Thoracic aorta (tissue), 2 donors: ENCODE data around the gene FXYD3. TPM values are rescaled to one million over a fixed set of nuclear protein-coding genes. Genes with fewer than 3 reads are reported as not detected.

Experiments used
- ATAC-seq: fragments of 150-250 bp; one replicate; pipeline ENCODE4 v1.8.0; 2017; ENCODE audit warnings: low read depth; ENCODE audit not compliant: insufficient number of reproducible peaks, low FRiP score
- DNase-seq: peaks from one replicate; pipeline ENCODE4 v3.0.0-alpha.2; 2020; ENCODE audit warnings: low spot score
- H3K27ac ChIP-seq, 2 donors: fragments of 200-600 bp; sonication (generic); 1 replicate in 1 of 2; 2 replicates in 1 of 2; pipeline ENCODE4 v1.5.1; 2016; ENCODE audit warnings: mild to moderate bottlenecking in 2 of 2, moderate library complexity in 2 of 2
- H3K27me3 ChIP-seq: fragments of 200-600 bp; sonication (generic); replicated peaks from 2 replicates; pipeline ENCODE4 v1.6.0; 2016; ENCODE audit warnings: mild to moderate bottlenecking; ENCODE audit not compliant: insufficient read depth
- H3K36me3 ChIP-seq: fragments of 200-600 bp; sonication (generic); one replicate; pipeline ENCODE4 v1.5.1; 2016
- H3K4me1 ChIP-seq, 2 donors: fragments of 200-600 bp; sonication (generic); 1 replicate in 1 of 2; 2 replicates in 1 of 2; pipeline versions ENCODE4 v1.5.1 to v1.6.0; 2016; ENCODE audit warnings: low read depth in 2 of 2, mild to moderate bottlenecking in 1 of 2; ENCODE audit not compliant: control insufficient read depth in 1 of 2
- H3K4me3 ChIP-seq: fragments of 200-600 bp; sonication (generic); 2 replicates; pipeline ENCODE4 v1.5.1; 2016; ENCODE audit warnings: mild to moderate bottlenecking
- H3K9me3 ChIP-seq: fragments of 200-600 bp; sonication (generic); 2 replicates; pipeline ENCODE4 v1.5.1; 2016
- total RNA-seq, 2 donors: library from RNA; depleted of rRNA; stranded (reverse); fragments of >200 nt; gene quantifications; one replicate each; pipeline versions ENCODE4 v1.1.0 to v1.2.3, GENCODE V29; 2016
- TF ChIP-seq, protein P1 (sequence below): fragments of 200-600 bp; sonication (generic); IDR thresholded peaks from one replicate; pipeline ENCODE4 v1.5.1; 2019; ENCODE audit warnings: antibody characterized with exemption

FXYD3 gene
- total RNA-seq, 2 donors from 2014 or later, result 0.68 to 6.4 TPM

- Histone ChIP-seq H3K4me3 (no peak overlapping the region), H3K4me1 (peaks cover 0 to 10% of the 10 kb centered on the region in 2 donors), H3K27ac (no peak overlapping the region), H3K36me3 (peaks cover 11% of the 10 kb centered on the region), H3K9me3 (peaks cover 5% of the 10 kb centered on the region), H3K27me3 (no peaks in the 10 kb centered on the region)
- ATAC-seq (no peak), DNase-seq (no peak)
- TF ChIP-seq, protein P1, sequence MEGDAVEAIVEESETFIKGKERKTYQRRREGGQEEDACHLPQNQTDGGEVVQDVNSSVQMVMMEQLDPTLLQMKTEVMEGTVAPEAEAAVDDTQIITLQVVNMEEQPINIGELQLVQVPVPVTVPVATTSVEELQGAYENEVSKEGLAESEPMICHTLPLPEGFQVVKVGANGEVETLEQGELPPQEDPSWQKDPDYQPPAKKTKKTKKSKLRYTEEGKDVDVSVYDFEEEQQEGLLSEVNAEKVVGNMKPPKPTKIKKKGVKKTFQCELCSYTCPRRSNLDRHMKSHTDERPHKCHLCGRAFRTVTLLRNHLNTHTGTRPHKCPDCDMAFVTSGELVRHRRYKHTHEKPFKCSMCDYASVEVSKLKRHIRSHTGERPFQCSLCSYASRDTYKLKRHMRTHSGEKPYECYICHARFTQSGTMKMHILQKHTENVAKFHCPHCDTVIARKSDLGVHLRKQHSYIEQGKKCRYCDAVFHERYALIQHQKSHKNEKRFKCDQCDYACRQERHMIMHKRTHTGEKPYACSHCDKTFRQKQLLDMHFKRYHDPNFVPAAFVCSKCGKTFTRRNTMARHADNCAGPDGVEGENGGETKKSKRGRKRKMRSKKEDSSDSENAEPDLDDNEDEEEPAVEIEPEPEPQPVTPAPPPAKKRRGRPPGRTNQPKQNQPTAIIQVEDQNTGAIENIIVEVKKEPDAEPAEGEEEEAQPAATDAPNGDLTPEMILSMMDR, result no peak
These were observed 44.0 kb downstream of the FXYD3 start for GRCh38 chr19:35159606-35160005.

DNA sequence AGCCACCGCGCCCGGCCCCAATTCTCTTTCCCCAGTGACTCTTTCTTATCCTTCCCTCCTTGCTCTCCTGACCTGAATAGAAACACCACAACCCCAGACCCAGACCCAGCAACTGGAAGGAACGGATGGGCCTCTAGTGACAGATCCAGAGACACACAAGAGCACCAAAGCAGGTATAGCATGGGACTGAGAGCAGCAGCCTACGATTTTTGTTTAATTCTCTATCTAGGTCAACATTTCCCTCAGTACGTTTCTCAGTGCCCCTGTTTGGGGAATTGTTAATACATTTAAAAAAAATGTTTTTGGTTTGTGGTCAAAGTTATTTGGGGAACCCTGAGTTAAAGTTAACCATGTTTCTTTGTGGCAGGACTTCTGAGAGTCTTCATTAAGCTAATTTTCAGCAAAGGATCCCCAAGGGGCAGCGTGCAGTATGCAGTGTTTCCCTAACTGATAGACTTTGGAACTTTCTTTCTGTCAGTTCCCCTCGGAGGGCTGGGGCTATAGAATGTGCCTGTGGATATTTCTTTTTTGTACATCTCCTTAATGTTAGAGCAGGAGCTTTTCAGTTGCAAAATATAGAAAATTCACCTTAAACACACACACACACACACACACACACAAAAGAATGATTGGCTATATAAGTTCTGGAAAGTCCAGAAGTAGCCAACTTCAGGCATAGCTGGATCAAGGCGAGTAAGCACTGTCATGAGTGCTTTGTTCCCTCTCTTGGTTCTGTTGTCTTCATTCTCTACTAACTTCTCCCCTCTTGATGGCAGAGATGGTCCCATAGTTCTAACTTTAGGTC lies 45.2 kb downstream of the FXYD3 start:
- peaks cover 11% of the 10 kb centered on the region for H3K36me3 ChIP-seq
- no peaks in the 10 kb centered on the region for H3K4me1 ChIP-seq
- H3K4me3 ChIP-seq, result no peak overlapping the region
- no peaks in the 10 kb centered on the region for H3K27me3 ChIP-seq
- ATAC-seq (no peak), DNase-seq (no peak)
- TF ChIP-seq, protein P1, result no peak
- H3K27ac ChIP-seq, result no peak overlapping the region
- H3K9me3 ChIP-seq, result peaks cover 7% of the 10 kb centered on the region

DNA sequence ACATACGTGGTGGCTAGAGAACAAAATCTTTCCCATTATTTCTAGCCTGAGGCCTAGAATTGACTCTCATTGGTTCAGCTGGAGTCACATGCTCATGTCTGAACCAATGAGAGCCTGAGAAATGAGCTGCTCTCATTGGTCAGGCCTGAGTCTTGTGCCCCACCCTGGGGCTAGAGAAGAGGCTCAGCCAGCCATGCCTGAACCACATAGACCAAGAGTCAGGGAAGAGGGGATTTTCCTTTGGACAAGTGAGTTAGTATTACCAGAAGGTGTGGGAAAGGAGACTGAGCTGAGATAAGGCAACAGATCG lies 45.8 kb downstream of the FXYD3 start:
- H3K36me3 ChIP-seq, result peaks cover 17% of the 10 kb centered on the region
- H3K9me3 ChIP-seq, result peaks cover 12% of the 10 kb centered on the region
- TF ChIP-seq, protein P1, result no peak
- H3K4me3 ChIP-seq, result no peak overlapping the region
- no peak overlapping the region for H3K27ac ChIP-seq
- ATAC-seq (no peak), DNase-seq (no peak)
- no peaks in the 10 kb centered on the region for H3K4me1 ChIP-seq
- no peaks in the 10 kb centered on the region for H3K27me3 ChIP-seq

DNA sequence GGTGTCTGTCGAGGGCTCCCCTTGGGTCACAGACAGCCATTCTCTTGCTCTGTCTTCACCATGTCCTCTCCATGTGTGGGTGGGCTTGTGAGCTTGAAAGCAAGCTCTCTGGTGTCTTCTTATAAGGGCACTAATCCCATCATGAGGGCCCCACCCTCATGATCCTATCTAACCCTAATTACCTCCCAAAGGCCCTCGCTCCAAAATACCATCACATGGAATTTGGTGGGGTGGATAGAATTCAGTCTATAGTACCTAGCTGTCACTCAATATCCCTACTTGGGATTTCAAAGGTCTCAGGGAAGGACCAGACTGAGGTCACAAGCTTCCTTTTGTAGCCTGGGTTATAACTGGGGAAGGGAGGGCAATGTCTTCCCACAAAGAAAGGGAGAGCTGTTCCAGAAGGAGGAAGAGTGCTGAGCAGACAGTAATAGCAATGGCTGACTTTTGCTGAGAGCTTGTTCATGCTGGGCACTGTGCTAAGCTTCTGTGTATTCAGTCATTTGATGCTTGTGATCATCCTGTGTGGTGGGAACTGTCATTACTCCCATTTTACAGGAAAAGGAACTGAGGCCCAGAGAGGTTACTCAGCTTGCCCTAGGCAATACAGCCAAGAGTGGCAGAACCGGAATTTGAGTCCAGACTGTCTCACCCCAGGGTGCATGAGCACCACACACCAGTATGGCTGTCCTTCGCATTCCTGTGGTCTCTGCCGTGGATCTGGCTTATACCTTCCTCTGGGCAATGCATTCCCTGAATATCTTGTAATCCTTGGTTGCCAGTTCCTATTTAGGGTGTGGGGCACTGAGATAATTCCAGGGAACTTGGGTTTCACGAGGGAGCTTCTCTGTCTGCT lies 47.1 kb downstream of the FXYD3 start:
- TF ChIP-seq, protein P1, result no peak
- peaks cover 14% of the 10 kb centered on the region for H3K9me3 ChIP-seq
- H3K27ac ChIP-seq, result no peak overlapping the region
- DNase-seq, result no peak
- H3K4me3 ChIP-seq, result no peak overlapping the region
- no peaks in the 10 kb centered on the region for H3K27me3 ChIP-seq
- no peaks in the 10 kb centered on the region for H3K4me1 ChIP-seq
- peaks cover 20% of the 10 kb centered on the region for H3K36me3 ChIP-seq
- ATAC-seq, result no peak

DNA sequence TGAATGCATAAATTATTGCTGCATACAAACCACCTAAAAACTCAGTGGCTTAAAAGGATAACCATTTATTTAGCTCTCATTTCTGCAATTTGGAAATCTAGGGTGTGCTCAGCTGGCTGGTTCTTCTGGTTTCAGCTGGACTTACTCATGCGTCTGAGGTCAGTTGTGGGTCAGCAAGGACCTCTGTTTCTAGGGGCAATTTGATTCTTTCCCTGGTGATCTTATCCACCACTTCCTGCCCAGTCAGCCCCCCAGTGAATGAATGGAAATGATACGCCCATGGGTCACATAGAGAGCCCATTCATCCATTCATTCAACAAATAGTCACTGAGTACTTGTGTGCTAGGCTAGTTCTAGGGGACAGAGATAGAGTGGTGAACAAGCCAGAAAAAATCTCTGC lies 48.8 kb downstream of the FXYD3 start:
- H3K9me3 ChIP-seq, result peaks cover 14% of the 10 kb centered on the region
- ATAC-seq, result no peak
- TF ChIP-seq, protein P1, result no peak

More for the DNA sequence above, 48.8 kb downstream of the FXYD3 start:
- Histone ChIP-seq H3K4me1 (no peaks in the 10 kb centered on the region), H3K27ac (no peak overlapping the region), H3K36me3 (peaks cover 24% of the 10 kb centered on the region), H3K27me3 (no peaks in the 10 kb centered on the region), H3K4me3 (no peak overlapping the region)
- DNase-seq, result no peak
